NCI-H187 (cell line): Measurements from ENCODE around the gene TRIM50.
A peak's percentile ranks its signal among the peaks of the same experiment; 100 is the strongest.
"Not testable (repeated sequence)": the region's sequence is repeated elsewhere in the genome, so short reads cannot be mapped to it uniquely, and the experiment has no call there.

Experiments used
- DNase-seq, 2 experiments: peaks; one replicate each; lab custom pipeline; 2025; lab: John Stamatoyannopoulos, UW

TRIM50 gene

GRCh38 chr7:73313521-73313906 is 14.4 kb downstream of the TRIM50 start:
- DNase-seq: no peak

GRCh38 chr7:73312831-73313520 is 14.9 kb downstream of the TRIM50 start:
- DNase-seq: no peak

DNA sequence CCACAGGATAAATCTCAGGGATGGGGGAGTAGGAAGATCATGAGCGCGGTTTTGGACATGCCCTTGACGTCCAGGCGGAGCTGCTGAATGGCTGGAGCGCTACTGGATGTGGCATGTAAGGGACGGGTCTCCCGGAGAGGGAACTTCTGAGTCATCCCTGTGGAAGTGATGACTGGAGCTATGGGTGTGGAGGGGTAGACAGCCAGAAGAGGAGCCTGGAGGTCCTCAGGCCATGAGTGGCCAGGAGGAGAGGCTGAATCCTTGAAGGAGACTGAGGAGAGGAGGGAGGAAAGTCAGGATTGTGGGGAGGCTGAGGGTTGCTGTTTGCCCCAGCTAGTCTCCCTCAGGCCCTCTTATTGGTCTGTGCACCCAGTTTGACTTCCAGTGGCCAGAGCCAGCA is 16.5 kb downstream of the TRIM50 start:
- DNase-seq: not testable (repeated sequence)

- peak; percentile 60 to 83 for DNase-seq
Measured at GRCh38 chr7:73308665-73309214, 19.1 kb downstream of the TRIM50 start, which contains the start of gene NSUN5. TSS of gene NSUN5 (minus strand) at chr7:73308826. CDS start at chr7:73308790, 36 bp downstream.

DNA sequence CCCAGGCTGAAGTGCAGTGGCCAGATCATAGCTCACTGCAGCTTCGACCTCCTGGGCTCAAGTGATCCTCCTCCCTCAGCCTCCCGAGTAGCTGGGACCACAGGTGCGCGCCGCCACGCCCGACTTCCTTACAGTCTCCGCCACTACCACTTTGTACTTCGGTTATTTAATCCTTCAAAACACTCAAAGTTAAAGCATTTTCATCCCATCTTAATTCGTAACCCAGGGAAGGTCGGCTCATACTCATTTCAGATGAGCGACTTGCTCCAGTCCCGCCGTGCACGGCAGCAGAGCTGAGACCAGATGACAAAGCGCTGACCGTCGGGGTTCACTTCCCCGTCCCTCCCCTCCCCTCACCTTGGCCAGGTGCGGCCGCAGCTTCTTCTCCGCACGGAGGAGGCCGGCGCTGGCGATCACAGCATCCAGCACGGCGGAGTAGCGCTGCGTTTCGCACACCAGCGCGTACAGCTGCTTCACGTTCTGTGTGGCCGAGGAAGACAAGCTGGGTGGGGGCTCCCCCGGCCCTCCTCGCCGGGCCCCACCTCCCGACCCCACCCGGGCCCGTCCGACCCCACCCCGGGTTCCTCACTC is 19.7 kb downstream of the TRIM50 start:
- DNase-seq: no peak

GRCh38 chr7:73307436-73307835 is 20.4 kb downstream of the TRIM50 start:
- no peak for DNase-seq

DNA sequence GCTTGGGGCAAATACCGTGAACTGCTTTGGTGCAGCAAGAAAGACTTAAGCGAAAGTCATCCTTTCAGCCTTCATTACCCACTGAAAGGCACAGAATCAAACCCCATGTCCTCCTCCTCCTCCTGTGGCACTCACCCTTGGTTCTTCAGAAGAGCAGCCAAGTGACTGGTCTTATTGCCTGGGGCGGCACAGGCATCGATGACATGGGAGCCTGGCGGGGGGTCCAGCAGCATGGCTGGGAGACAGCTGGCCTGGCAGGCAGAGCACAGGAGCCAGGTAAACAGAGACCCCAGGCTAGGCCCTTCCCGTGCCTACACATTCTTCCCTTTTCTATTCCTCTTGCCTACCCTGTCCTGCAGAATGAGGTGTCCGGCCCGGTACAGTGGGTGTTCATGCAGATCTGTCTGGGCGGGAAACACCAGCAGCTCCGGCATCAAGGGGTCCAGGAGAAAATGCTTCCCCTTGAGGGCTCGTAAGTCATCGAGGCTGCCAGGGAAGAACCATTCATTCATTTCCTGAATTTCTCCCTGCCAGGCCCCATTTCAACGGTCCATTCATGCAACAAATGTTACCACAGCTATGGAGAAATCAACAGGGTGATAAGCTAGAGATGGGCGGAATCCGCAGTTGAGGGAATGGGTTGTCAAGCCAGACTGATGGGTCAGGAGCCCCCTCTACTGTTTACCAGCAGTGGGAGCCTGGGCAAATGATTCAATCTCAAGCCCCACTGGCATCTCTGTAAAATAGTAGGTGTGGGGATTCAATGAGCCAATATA is 23.1 kb downstream of the TRIM50 start:
- not testable (repeated sequence) for DNase-seq

- no peak for DNase-seq
Measured at GRCh38 chr7:73304071-73304470, 23.8 kb downstream of the TRIM50 start.

GRCh38 chr7:73303546-73303945 is 24.3 kb downstream of the TRIM50 start:
- no peak for DNase-seq

- DNase-seq: not testable (repeated sequence)
Measured at GRCh38 chr7:73302846-73303245, 25.0 kb downstream of the TRIM50 start.

DNA sequence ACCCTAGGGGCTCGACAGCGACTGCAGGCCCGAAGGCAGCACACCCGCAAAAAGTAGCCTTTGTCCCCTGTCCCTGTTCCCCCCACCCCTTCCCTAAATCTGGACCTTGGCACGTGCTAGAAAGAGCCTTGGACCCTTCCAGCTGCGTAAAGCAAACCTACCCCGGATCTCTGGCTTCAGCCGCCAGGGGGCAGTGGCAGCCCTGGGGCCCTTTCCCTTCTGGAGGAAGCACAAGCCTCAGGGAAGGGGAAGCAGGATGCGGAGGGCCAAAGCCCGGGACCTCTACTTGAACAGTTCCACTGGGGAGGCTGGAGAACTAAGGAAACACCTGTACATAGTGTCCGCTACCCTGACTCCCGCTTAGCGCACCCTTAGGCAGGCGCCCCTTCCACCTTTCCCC is 26.8 kb downstream of the TRIM50 start:
- DNase-seq: not testable (repeated sequence)

GRCh38 chr7:73299812-73300211 is 28.1 kb downstream of the TRIM50 start:
- not testable (repeated sequence) for DNase-seq

DNA sequence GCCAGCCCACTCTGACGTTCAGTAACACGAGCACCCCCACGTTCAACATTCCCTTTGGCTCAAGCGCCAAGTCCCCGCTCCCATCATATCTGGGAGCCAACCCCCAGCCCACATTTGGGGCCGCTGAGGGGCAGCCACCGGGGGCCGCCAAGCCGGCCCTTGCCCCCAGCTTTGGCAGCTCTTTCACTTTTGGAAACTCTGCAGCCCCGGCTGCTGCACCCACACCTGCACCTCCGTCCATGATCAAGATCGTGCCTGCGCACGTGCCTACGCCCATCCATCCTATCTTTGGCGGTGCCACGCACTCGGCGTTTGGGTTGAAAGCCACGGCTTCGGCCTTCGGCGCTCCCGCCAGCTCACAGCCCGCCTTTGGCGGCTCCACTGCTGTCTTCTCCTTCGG is 30.2 kb downstream of the TRIM50 start:
- DNase-seq: not testable (repeated sequence)

DNA sequence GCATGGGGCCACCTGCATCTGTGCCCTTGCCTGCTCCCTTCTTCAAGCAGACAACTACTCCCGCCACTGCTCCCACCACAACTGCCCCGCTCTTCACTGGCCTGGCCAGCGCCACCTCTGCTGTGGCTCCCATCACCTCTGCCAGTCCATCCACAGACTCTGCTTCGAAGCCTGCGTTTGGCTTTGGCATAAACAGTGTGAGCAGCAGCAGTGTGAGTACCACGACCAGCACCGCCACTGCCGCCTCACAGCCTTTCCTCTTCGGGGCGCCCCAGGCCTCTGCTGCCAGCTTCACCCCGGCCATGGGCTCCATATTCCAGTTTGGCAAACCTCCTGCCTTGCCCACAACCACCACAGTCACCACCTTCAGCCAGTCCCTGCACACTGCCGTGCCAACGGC is 30.6 kb downstream of the TRIM50 start:
- DNase-seq: not testable (repeated sequence)

DNA sequence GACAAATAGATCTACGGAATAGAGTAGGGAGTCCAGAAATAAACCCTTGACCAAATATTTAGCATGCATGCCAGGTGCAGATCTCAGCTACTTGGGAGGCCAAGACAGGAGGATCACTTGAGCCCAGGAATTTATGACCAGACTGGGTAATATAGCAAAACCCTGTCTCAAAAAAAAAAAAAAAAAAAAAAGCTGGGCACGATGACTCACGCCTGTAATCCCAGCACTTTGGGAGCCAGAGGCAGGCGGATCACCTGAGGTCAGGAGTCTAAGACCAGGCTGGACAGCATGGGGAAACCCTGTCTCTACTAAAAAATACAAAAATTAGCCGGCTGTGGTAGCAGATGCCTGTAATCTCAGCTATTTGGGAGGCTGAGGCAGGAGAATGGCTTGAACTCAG is 50.7 kb downstream of the TRIM50 start:
- DNase-seq: not testable (repeated sequence)

GRCh38 chr7:73267813-73268212 is 60.1 kb downstream of the TRIM50 start:
- DNase-seq: not testable (repeated sequence)

GRCh38 chr7:73266719-73267368 is 61.0 kb downstream of the TRIM50 start:
- DNase-seq: not testable (repeated sequence)
